ENCODE results near the gene KIZ. TPM values are rescaled to one million over a fixed set of nuclear protein-coding genes. Genes with fewer than 3 reads are reported as not detected.

The KIZ gene
- total RNA-seq, 4 donors from 2014 or later, result 46.7 to 73.0 (median 48.6) TPM

GRCh38 chr20:21110811-21111210 is 15.1 kb upstream of the KIZ start:
- no peak for DNase-seq
- H3K9me3 ChIP-seq, result no peaks in the 10 kb centered on the region
- H3K27ac ChIP-seq, result no peak overlapping the region
- H3K4me3 ChIP-seq (replicated peaks in 1 of 3), result no peak overlapping the region
- peaks cover 0 to 5% of the 10 kb centered on the region in 2 donors for H3K4me1 ChIP-seq
- 92 to 95% methylated on average over 1 of the region's 1 CpG for WGBS, 2 donors
- peaks cover 10% of the 10 kb centered on the region for H3K27me3 ChIP-seq
- H3K36me3 ChIP-seq, result no peaks in the 10 kb centered on the region
- intact Hi-C loops (cut with DNase I), result no loop called here
- TF ChIP-seq, protein P1, sequence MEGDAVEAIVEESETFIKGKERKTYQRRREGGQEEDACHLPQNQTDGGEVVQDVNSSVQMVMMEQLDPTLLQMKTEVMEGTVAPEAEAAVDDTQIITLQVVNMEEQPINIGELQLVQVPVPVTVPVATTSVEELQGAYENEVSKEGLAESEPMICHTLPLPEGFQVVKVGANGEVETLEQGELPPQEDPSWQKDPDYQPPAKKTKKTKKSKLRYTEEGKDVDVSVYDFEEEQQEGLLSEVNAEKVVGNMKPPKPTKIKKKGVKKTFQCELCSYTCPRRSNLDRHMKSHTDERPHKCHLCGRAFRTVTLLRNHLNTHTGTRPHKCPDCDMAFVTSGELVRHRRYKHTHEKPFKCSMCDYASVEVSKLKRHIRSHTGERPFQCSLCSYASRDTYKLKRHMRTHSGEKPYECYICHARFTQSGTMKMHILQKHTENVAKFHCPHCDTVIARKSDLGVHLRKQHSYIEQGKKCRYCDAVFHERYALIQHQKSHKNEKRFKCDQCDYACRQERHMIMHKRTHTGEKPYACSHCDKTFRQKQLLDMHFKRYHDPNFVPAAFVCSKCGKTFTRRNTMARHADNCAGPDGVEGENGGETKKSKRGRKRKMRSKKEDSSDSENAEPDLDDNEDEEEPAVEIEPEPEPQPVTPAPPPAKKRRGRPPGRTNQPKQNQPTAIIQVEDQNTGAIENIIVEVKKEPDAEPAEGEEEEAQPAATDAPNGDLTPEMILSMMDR (IDR thresholded peaks at IDR 0.05), result no peak
- TF ChIP-seq POLR2A (IDR thresholded peaks at IDR 0.05), result no peak

DNA sequence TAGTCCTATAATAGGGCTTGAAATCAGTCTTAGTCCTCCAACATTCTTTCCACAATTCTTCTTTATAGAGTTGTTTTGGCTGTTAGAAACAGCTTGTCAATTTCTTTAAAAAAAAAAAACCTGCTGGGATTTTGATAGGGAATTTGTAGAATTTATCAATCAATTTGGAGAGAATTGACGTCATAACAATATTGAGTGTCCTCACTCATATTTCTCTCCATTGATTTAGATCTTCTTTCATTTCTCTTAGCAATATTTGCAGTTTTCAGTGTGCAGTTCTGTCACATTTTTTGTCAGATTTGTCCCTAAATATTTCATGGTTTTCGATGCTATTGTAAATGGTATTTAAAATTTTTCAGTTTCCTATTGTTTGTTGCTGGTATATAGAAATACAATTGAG is 14.5 kb upstream of the KIZ start:
- Histone ChIP-seq H3K27me3 (peaks cover 4% of the 10 kb centered on the region), H3K9me3 (no peaks in the 10 kb centered on the region), H3K36me3 (no peaks in the 10 kb centered on the region), H3K4me1 (no peaks in the 10 kb centered on the region), H3K4me3 (replicated peaks in 1 of 3) (no peak overlapping the region), H3K27ac (no peak overlapping the region)
- 92 to 95% methylated on average over 2 of the region's 2 CpGs for WGBS, 2 donors
- intact Hi-C loops (cut with DNase I), result no loop called here
- DNase-seq, result no peak
- TF ChIP-seq POLR2A (IDR thresholded peaks at IDR 0.05), result no peak
- TF ChIP-seq, protein P1 (IDR thresholded peaks at IDR 0.05), result no peak

DNA sequence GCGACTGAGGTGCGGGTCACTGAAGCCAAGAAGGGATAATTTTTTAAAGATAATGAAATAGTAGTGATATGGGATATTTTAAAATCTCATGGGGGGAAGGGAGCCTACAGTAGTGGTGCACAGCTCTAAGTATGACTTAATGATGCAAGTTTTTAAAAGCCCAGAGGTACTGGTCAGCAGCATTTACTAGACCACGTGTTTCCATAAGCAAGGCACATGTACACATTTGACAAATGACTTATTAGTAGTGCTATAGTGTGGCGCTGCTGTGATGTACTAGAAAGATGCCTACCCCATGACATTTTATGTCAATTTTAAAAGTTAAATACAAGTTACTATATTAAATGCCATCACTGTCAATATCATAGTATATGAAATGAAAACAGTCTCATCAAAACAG is 12.2 kb upstream of the KIZ start:
- WGBS, 2 donors, result 90 to 92% methylated on average over 4 of the region's 4 CpGs
- H3K4me1 ChIP-seq, result no peaks in the 10 kb centered on the region
- TF ChIP-seq, protein P1 (IDR thresholded peaks at IDR 0.05), result no peak
- TF ChIP-seq POLR2A (IDR thresholded peaks at IDR 0.05), result no peak
- intact Hi-C loops (cut with DNase I), result no loop called here
- H3K4me3 ChIP-seq (replicated peaks in 1 of 3), result no peak overlapping the region
- no peak for DNase-seq
- no peak overlapping the region for H3K27ac ChIP-seq
- no peaks in the 10 kb centered on the region for H3K36me3 ChIP-seq
- no peaks in the 10 kb centered on the region for H3K27me3 ChIP-seq
- H3K9me3 ChIP-seq, result no peaks in the 10 kb centered on the region

GRCh38 chr20:21114584-21114983 is 11.3 kb upstream of the KIZ start:
- TF ChIP-seq POLR2A (IDR thresholded peaks at IDR 0.05), result no peak
- TF ChIP-seq, protein P1 (IDR thresholded peaks at IDR 0.05), result no peak
- no peak for DNase-seq

GRCh38 chr20:21117521-21117920 is 8.4 kb upstream of the KIZ start:
- TF ChIP-seq, protein P1 (IDR thresholded peaks at IDR 0.05), result no peak
- no peak for TF ChIP-seq POLR2A (IDR thresholded peaks at IDR 0.05)
- Histone ChIP-seq H3K4me1 (no peaks in the 10 kb centered on the region), H3K9me3 (no peaks in the 10 kb centered on the region), H3K27me3 (no peaks in the 10 kb centered on the region), H3K27ac (no peak overlapping the region), H3K36me3 (no peaks in the 10 kb centered on the region), H3K4me3 (replicated peaks in 1 of 3) (no peak overlapping the region)
- WGBS, 2 donors, result 81 to 87% methylated on average over 4 of the region's 4 CpGs
- intact Hi-C loops (cut with DNase I), result no loop called here
- no peak for DNase-seq

More at GRCh38 chr20:21114584-21114983, 11.3 kb upstream of the KIZ start:
- no peak overlapping the region for H3K4me3 ChIP-seq (replicated peaks in 1 of 3)
- intact Hi-C loops (cut with DNase I), result no loop called here
- H3K4me1 ChIP-seq, result no peaks in the 10 kb centered on the region
- H3K27ac ChIP-seq, result no peak overlapping the region
- H3K9me3 ChIP-seq, result no peaks in the 10 kb centered on the region
- H3K27me3 ChIP-seq, result no peaks in the 10 kb centered on the region
- no peaks in the 10 kb centered on the region for H3K36me3 ChIP-seq
- 92% methylated on average over 15 of the region's 15 CpGs for WGBS, 2 donors
